ENCODE results near the gene LPIN2.

LPIN2 gene

GRCh38 chr18:2971741-2972552 lies 41.0 kb downstream of the LPIN2 start:
- TF ChIP-seq, protein P1, sequence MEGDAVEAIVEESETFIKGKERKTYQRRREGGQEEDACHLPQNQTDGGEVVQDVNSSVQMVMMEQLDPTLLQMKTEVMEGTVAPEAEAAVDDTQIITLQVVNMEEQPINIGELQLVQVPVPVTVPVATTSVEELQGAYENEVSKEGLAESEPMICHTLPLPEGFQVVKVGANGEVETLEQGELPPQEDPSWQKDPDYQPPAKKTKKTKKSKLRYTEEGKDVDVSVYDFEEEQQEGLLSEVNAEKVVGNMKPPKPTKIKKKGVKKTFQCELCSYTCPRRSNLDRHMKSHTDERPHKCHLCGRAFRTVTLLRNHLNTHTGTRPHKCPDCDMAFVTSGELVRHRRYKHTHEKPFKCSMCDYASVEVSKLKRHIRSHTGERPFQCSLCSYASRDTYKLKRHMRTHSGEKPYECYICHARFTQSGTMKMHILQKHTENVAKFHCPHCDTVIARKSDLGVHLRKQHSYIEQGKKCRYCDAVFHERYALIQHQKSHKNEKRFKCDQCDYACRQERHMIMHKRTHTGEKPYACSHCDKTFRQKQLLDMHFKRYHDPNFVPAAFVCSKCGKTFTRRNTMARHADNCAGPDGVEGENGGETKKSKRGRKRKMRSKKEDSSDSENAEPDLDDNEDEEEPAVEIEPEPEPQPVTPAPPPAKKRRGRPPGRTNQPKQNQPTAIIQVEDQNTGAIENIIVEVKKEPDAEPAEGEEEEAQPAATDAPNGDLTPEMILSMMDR (IDR thresholded peaks at IDR 0.05; ENCODE audit: insufficient read depth, low read depth, low read length, missing control alignments): no peak
- peak overlapping the region; percentile 56 for H3K4me3 ChIP-seq (ENCODE audit: low read depth, low read length)
- peak; percentile 93 for DNase-seq (ENCODE audit: low read depth)

DNA sequence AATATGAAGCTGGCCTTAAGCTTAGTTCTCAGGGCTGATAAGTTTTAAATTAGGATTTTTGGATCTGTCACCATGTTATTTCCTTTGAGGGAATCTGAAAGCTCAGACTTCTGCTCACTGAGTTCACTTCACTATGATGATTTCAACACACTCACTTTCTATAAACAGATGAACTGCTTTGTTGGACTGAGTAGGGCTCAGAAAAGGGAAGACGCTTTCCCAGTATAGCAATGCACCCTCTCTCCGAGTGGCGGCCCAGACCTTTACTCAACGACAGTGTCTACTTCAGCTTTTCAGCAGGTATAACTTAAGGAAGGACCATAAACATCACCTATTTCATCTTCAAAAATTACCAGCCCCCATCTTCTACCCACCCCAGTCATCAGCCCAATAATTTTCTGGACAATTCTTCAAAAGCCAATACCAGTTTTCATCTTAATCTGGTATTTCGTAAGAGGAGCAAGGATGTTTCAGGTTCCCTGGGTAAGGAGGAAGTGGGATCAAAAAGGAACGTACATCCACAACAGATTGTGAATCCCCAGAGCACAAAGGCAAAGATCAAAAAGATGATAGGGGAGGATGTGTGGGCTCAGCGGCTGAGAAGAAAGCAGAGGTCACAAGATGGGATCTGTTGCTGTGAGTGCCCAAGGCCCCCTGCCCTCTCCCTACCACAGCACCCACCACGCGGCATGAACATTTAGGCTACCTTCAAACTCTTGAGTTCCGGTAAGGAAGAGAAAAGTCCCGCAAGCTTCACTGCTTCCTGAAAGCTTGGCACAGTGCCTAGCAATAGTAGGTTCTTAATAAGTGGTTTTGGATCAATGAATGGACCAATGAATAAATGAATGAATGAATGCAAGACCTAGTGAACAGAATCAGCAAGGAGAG lies 41.9 kb downstream of the LPIN2 start:
- peak; percentile 64 for DNase-seq (ENCODE audit: low read depth)
- H3K4me3 ChIP-seq (ENCODE audit: low read depth, low read length): peak overlapping the region; percentile 56
- TF ChIP-seq, protein P1 (IDR thresholded peaks at IDR 0.05; ENCODE audit: insufficient read depth, low read depth, low read length, missing control alignments): no peak

DNA sequence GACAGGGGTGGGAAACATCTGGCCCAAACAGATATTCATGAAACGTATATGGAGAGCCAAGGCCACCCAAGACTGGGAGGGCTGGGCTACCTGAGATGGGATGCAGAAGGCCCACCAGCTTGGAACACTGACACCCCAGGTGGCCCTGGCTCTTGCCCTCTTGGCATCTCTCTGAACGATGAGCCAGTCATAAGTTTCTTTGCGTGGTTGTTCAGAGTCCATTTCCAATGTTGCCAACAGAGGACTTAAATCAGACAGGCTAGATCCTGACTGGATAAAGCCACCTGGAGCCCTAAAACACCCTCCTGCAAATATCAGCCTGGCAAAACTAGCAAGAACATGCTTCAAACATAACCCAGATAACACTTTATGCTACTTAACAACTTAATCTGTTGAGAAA lies 42.6 kb downstream of the LPIN2 start:
- no peak for DNase-seq (ENCODE audit: low read depth)
- TF ChIP-seq, protein P1 (IDR thresholded peaks at IDR 0.05; ENCODE audit: insufficient read depth, low read depth, low read length, missing control alignments): no peak
- peak overlapping the region; percentile 56 for H3K4me3 ChIP-seq (ENCODE audit: low read depth, low read length)

GRCh38 chr18:2969695-2970094 lies 43.2 kb downstream of the LPIN2 start:
- no peak for DNase-seq (ENCODE audit: low read depth)
- H3K4me3 ChIP-seq (ENCODE audit: low read depth, low read length): no peak overlapping the region
- TF ChIP-seq, protein P1 (IDR thresholded peaks at IDR 0.05; ENCODE audit: insufficient read depth, low read depth, low read length, missing control alignments): no peak

GRCh38 chr18:2968606-2969005 lies 44.3 kb downstream of the LPIN2 start:
- no peak overlapping the region for H3K4me3 ChIP-seq (ENCODE audit: low read depth, low read length)
- DNase-seq (ENCODE audit: low read depth): no peak
- TF ChIP-seq, protein P1 (IDR thresholded peaks at IDR 0.05; ENCODE audit: insufficient read depth, low read depth, low read length, missing control alignments): no peak

DNA sequence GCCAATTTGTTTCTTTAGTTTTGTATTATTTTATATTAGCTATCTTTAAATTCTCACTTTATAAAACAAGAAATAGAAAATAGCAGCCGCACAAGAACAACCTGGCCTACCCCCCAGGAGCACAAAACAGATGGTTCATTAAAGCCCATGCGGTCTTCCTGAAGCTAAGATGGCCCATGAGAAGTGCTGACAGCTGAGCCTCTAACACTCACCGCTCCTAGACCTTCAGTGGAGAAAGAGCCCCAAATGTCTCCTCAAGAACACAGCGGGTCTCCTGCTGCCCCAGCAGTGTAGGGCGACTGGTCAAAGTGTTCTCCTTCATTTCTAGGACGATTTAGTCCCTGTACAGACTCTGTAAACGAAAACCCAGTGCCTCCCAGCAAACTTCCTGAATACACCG lies 45.1 kb downstream of the LPIN2 start:
- peak overlapping the region; percentile 10 for H3K4me3 ChIP-seq (ENCODE audit: low read depth, low read length)
- TF ChIP-seq, protein P1 (IDR thresholded peaks at IDR 0.05; ENCODE audit: insufficient read depth, low read depth, low read length, missing control alignments): no peak
- no peak for DNase-seq (ENCODE audit: low read depth)
